HCT116 (cell line): Measurements from ENCODE around the gene NUP210. TPM values are rescaled to one million over a fixed set of nuclear protein-coding genes. Genes with fewer than 3 reads are reported as not detected.

Source experiments
- ATAC-seq: fragments of 200-7000 bp; cut with Tn5 transposase; 2 replicates; pipeline ENCODE4 v1.9.1; 2020; ENCODE audit warnings: mild to moderate bottlenecking, moderate library complexity
- BruUV-seq: library from RNA; stranded (reverse); fragments of 400-500 nt; replicated peaks from 2 replicates; lab custom pipeline; 2021; lab: Mats Ljungman, UMichigan
- CTCF ChIA-PET: fragments of 300-600 bp; sonication (Branson Sonifier 250); formaldehyde crosslinking; loops from one replicate; lab custom pipeline; 2021; ENCODE audit warnings: antibody characterized with exemption; lab: Charles Lee
- POLR2A ChIA-PET: fragments of 300-600, 350-600 bp; sonication (Branson Sonifier 250); formaldehyde crosslinking; loops from one replicate; lab custom pipeline; 2021; ENCODE audit warnings: antibody characterized with exemption; lab: Charles Lee
- RAD21 ChIA-PET, 2 experiments: fragments of 300-600 bp; sonication (Branson Sonifier 250); formaldehyde crosslinking; loops; one replicate each; lab custom pipeline; 2023; ENCODE audit warnings: low total read pairs in 2 of 2; ENCODE audit not compliant: uncharacterized antibody in 2 of 2, unreplicated experiment in 2 of 2, low non-redundant PET in 1 of 2; lab: Charles Lee
- DNase-seq: peaks from one replicate; pipeline ENCODE4 v3.0.0-alpha.2; 2010; ENCODE audit warnings: low read depth, low spot score
- H2AFZ ChIP-seq: fragments of 200-600 bp; shearing (Covaris generic), sonication (generic); 2 replicates; pipeline ENCODE4 v1.6.1; 2017; ENCODE audit warnings: low read depth, mixed run types, mixed read lengths, antibody characterized with exemption, low read length; ENCODE audit not compliant: poor library complexity, severe bottlenecking
- H3K27ac ChIP-seq: 2 replicates; pipeline ENCODE4 v1.5.1; 2012; ENCODE audit warnings: low read depth, low read length
- H3K27me3 ChIP-seq: fragments of 200-600 bp; sonication (generic); 2 replicates; pipeline ENCODE4 v1.6.1; 2016; ENCODE audit warnings: mixed run types, low read length, mixed read lengths; ENCODE audit not compliant: insufficient read depth
- H3K36me3 ChIP-seq, 2 experiments: fragments of 200-500 bp in 1 of 2; fragments of 200-600 bp in 1 of 2; sonication (Bioruptor generic) in 1 of 2; sonication (generic) in 1 of 2; 2 replicates each; pipeline versions ENCODE4 v1.5.1 to v1.6.1; 2014 to 2016; ENCODE audit warnings: low read length in 2 of 2, inconsistent platforms in 1 of 2, mixed read lengths in 1 of 2, mixed run types in 1 of 2; ENCODE audit not compliant: insufficient read depth in 2 of 2, control insufficient read depth in 1 of 2
- H3K4me1 ChIP-seq, 2 experiments: fragments of 200-600 bp in 1 of 2; sonication (generic) in 1 of 2; 2 replicates each; pipeline versions ENCODE4 v1.5.1 to v1.6.1; 2012 to 2017; ENCODE audit warnings: low read length in 2 of 2, inconsistent platforms in 1 of 2, mild to moderate bottlenecking in 1 of 2, mixed read lengths in 1 of 2, mixed run types in 1 of 2, moderate library complexity in 1 of 2; ENCODE audit not compliant: insufficient read depth in 2 of 2, control insufficient read depth in 1 of 2
- H3K4me2 ChIP-seq: fragments of 200-600 bp; sonication (generic); 2 replicates; pipeline ENCODE4 v1.6.1; 2017; ENCODE audit warnings: mixed run types, low read length, mixed read lengths
- H3K4me3 ChIP-seq, 2 experiments: fragments of 200-600 bp in 1 of 2; sonication (generic) in 1 of 2; replicated peaks in 1 of 2; 2 replicates each; pipeline ENCODE4 v1.5.1; 2011 to 2016; ENCODE audit warnings: low read length in 2 of 2, control low read depth in 1 of 2, low read depth in 1 of 2, mild to moderate bottlenecking in 1 of 2, mixed read lengths in 1 of 2, mixed run types in 1 of 2
- H3K79me2 ChIP-seq: fragments of 200-600 bp; sonication (generic); 2 replicates; pipeline ENCODE4 v1.6.1; 2017; ENCODE audit warnings: mild to moderate bottlenecking, mixed run types, low read length, moderate library complexity, mixed read lengths; ENCODE audit not compliant: insufficient read depth
- H3K9ac ChIP-seq: fragments of 200-600 bp; sonication (generic); 2 replicates; pipeline ENCODE4 v1.6.1; 2016; ENCODE audit warnings: low read length, mixed read lengths
- H3K9me2 ChIP-seq: fragments of 200-600 bp; sonication (generic), shearing (Covaris generic); 2 replicates; pipeline ENCODE4 v1.6.1; 2017; ENCODE audit warnings: mixed run types, mild to moderate bottlenecking, moderate library complexity; ENCODE audit not compliant: insufficient read depth
- H3K9me3 ChIP-seq, 2 experiments: fragments of 200-500 bp in 1 of 2; fragments of 200-600 bp in 1 of 2; sonication (Bioruptor generic) in 1 of 2; sonication (generic) in 1 of 2; 2 replicates each; pipeline ENCODE4 v1.6.1; 2014 to 2017; ENCODE audit warnings: low read length in 2 of 2, mixed read lengths in 2 of 2, inconsistent platforms in 1 of 2, low read depth in 1 of 2, mild to moderate bottlenecking in 1 of 2, mixed run types in 1 of 2, moderate library complexity in 1 of 2; ENCODE audit not compliant: control insufficient read depth in 1 of 2, insufficient read depth in 1 of 2
- H4K20me1 ChIP-seq: fragments of 200-600 bp; sonication (generic), shearing (Covaris generic); 2 replicates; pipeline ENCODE4 v1.6.1; 2017; ENCODE audit warnings: mixed run types, mild to moderate bottlenecking, moderate library complexity; ENCODE audit not compliant: insufficient read depth
- ATF3 ChIP-seq: IDR thresholded peaks from 2 replicates; pipeline ENCODE4 v1.6.1; 2012
- CTCF ChIP-seq, 3 experiments: fragments of 200-600 bp in 1 of 3; sonication (generic) in 1 of 3; IDR thresholded peaks in 2 of 3; conservative IDR thresholded peaks in 1 of 3; 2 replicates each; pipeline ENCODE4 v1.5.1; 2012 to 2017; ENCODE audit warnings: low read depth in 2 of 3, low read length in 2 of 3, antibody characterized with exemption in 1 of 3, borderline replicate concordance in 1 of 3, control low read depth in 1 of 3, mild to moderate bottlenecking in 1 of 3, mixed read lengths in 1 of 3, mixed run types in 1 of 3, moderate library complexity in 1 of 3; ENCODE audit not compliant: insufficient read depth in 1 of 3
- ELF1 ChIP-seq: IDR thresholded peaks from 2 replicates; pipeline ENCODE4 v1.6.1; 2012; ENCODE audit warnings: low read depth, borderline replicate concordance
- EZH2 ChIP-seq: fragments of 200-600 bp; sonication (generic); IDR thresholded peaks from 2 replicates; pipeline ENCODE4 v1.6.1; 2017; ENCODE audit warnings: antibody characterized with exemption, mixed run types
- FOSL1 ChIP-seq: IDR thresholded peaks from 2 replicates; pipeline ENCODE4 v1.6.1; 2012; ENCODE audit warnings: low read depth
- MAX ChIP-seq: IDR thresholded peaks from 2 replicates; pipeline ENCODE4 v1.6.1; 2012
- POLR2A ChIP-seq: IDR thresholded peaks from 2 replicates; pipeline ENCODE4 v1.7.0; 2011; ENCODE audit warnings: borderline replicate concordance; ENCODE audit not compliant: insufficient read depth, insufficient read length; ENCODE audit errors: extremely low read depth
- RAD21 ChIP-seq: IDR thresholded peaks from 2 replicates; pipeline ENCODE4 v1.6.1; 2012; ENCODE audit warnings: low read depth, mild to moderate bottlenecking
- REST ChIP-seq: IDR thresholded peaks from 2 replicates; pipeline ENCODE4 v1.6.1; 2012; ENCODE audit warnings: low read depth
- SIN3A ChIP-seq: IDR thresholded peaks from 2 replicates; pipeline ENCODE4 v1.6.1; 2012; ENCODE audit warnings: low read depth
- SP1 ChIP-seq: IDR thresholded peaks from 2 replicates; pipeline ENCODE4 v1.6.1; 2012; ENCODE audit warnings: low read depth
- YY1 ChIP-seq: IDR thresholded peaks from 2 replicates; pipeline ENCODE4 v1.6.1; 2011; ENCODE audit warnings: low read length, low read depth, moderate library complexity, mild to moderate bottlenecking; ENCODE audit not compliant: insufficient replicate concordance; ENCODE audit errors: extremely low read depth
- intact Hi-C: fragments of 100-400 bp; cut with micrococcal nuclease; formaldehyde crosslinking; loops from 2 replicates; pipeline ENCODE4 v1.10.0; 2022
- total RNA-seq: library from RNA; stranded (reverse); gene quantifications from one replicate; pipeline ENCODE4 v1.2.1, GENCODE V29; 2021; ENCODE audit not compliant: unreplicated experiment

Gene NUP210
- total RNA-seq, 1 experiment from 2014 or later = 74.9 TPM

GRCh38 chr3:13338996-13339395, 81.1 kb downstream of the NUP210 start:
- Histone ChIP-seq H3K79me2 (no peaks in the 10 kb centered on the region), H3K4me2 (no peak overlapping the region), H3K9ac (no peak overlapping the region), H3K4me3 (no peak overlapping the region), H3K9me3 (no peaks in the 10 kb centered on the region), H3K27me3 (no peaks in the 10 kb centered on the region), H3K27ac (no peak overlapping the region), H3K9me2 (no peaks in the 10 kb centered on the region), H3K36me3 (peaks cover 4 to 9% of the 10 kb centered on the region in 2 experiments; a peak in 3 of 4 replicates), H4K20me1 (no peaks in the 10 kb centered on the region), H3K4me1 (no peaks in the 10 kb centered on the region), H2AFZ (no peak overlapping the region)
- intact Hi-C loops = no loop called here
- CTCF ChIA-PET = no interaction called here
- RAD21 ChIA-PET = no interaction called here
- peak; percentile 40; the same call in 1 of the 2 replicates for ATAC-seq
- POLR2A ChIA-PET = no interaction called here
- DNase-seq = no peak
- TF ChIP-seq POLR2A = no peak
- no peak for TF ChIP-seq FOSL1
- no peak for TF ChIP-seq ATF3
- no TSS peak for BruUV-seq

- ATAC-seq (no peak), DNase-seq (no peak)
- no peak overlapping the region for H2AFZ ChIP-seq
- H3K27me3 ChIP-seq = no peaks in the 10 kb centered on the region
- POLR2A ChIA-PET = no interaction called here
- H3K9ac ChIP-seq = no peak overlapping the region
- CTCF ChIA-PET = no interaction called here
- no peak overlapping the region for H3K4me2 ChIP-seq
- H3K27ac ChIP-seq = no peak overlapping the region
- H3K4me1 ChIP-seq = no peaks in the 10 kb centered on the region
- intact Hi-C loops = no loop called here
- H4K20me1 ChIP-seq = no peaks in the 10 kb centered on the region
- H3K4me3 ChIP-seq = no peak overlapping the region
- RAD21 ChIA-PET = no interaction called here
- no peaks in the 10 kb centered on the region for H3K9me3 ChIP-seq
- peaks cover 5 to 9% of the 10 kb centered on the region in 2 experiments; a peak in 3 of 4 replicates for H3K36me3 ChIP-seq
- BruUV-seq = no TSS peak
- H3K79me2 ChIP-seq = no peaks in the 10 kb centered on the region
- H3K9me2 ChIP-seq = no peaks in the 10 kb centered on the region
- TF ChIP-seq MAX (no peak), ATF3 (no peak), SP1 (no peak), YY1 (no peak), POLR2A (no peak), CTCF (IDR thresholded peaks at IDR 0.05 in 2 of 3, conservative IDR thresholded peaks at IDR 0.05 in 1 of 3; ENCODE audit: borderline replicate concordance in 1 of 3, insufficient read depth in 1 of 3, low read depth in 2 of 3, low read length in 2 of 3) (no peak), REST (no peak), SIN3A (no peak), RAD21 (no peak), ELF1 (no peak), EZH2 (no peak), FOSL1 (no peak)
These were observed 81.9 kb downstream of the NUP210 start for GRCh38 chr3:13338231-13338630.
